AG04450 (cell line): ENCODE measurements around the gene CANT1. TPM values are rescaled to one million over a fixed set of nuclear protein-coding genes. Genes with fewer than 3 reads are reported as not detected.
A peak's percentile ranks its signal among the peaks of the same experiment; 100 is the strongest.
"Not testable (repeated sequence)": the region's sequence is repeated elsewhere in the genome, so short reads cannot be mapped to it uniquely, and the experiment has no call there.

ENCODE experiments used
- CTCF ChIA-PET: fragments of 300-600, 350-600 bp; formaldehyde crosslinking; extraction: SDS; loops from one replicate; lab custom pipeline; 2022; ENCODE audit warnings: antibody characterized with exemption, inconsistent platforms; lab: Charles Lee
- POLR2A ChIA-PET: fragments of 350-600 bp; formaldehyde crosslinking; extraction: SDS; loops from one replicate; lab custom pipeline; 2021; ENCODE audit warnings: antibody characterized with exemption, inconsistent platforms; lab: Yijun Ruan, JAX
- DNase-seq: peaks from one replicate; pipeline ENCODE4 v3.0.0-alpha.2; 2011; ENCODE audit warnings: low read depth, low spot score
- H3K27ac ChIP-seq: one replicate; pipeline ENCODE4 v1.5.1; 2012; ENCODE audit warnings: low read depth, low read length, control low read depth
- H3K27me3 ChIP-seq: one replicate; pipeline ENCODE4 v1.6.0; 2012; ENCODE audit warnings: low read length; ENCODE audit not compliant: control insufficient read depth, insufficient read depth
- H3K4me3 ChIP-seq: 2 replicates; pipeline ENCODE4 v1.5.1; 2011; ENCODE audit warnings: mild to moderate bottlenecking, low read depth, low read length, control low read depth
- H3K9me3 ChIP-seq: 2 replicates; pipeline ENCODE4 v1.5.1; 2012; ENCODE audit warnings: low read length; ENCODE audit not compliant: control insufficient read depth, insufficient read depth
- polyA plus RNA-seq: library from polyadenylated mRNA; depleted of rRNA; stranded (reverse); fragments of >200 nt; gene quantifications from 2 replicates; pipeline ENCODE4 v1.2.3, GENCODE V29; 2011
- TF ChIP-seq, protein P1 (sequence below): IDR thresholded peaks from 2 replicates; pipeline ENCODE4 v1.5.1; 2011; ENCODE audit warnings: low read depth, low read length, control low read depth, inconsistent platforms

Gene CANT1
- polyA plus RNA-seq, 1 experiment: 61.6 TPM

DNA sequence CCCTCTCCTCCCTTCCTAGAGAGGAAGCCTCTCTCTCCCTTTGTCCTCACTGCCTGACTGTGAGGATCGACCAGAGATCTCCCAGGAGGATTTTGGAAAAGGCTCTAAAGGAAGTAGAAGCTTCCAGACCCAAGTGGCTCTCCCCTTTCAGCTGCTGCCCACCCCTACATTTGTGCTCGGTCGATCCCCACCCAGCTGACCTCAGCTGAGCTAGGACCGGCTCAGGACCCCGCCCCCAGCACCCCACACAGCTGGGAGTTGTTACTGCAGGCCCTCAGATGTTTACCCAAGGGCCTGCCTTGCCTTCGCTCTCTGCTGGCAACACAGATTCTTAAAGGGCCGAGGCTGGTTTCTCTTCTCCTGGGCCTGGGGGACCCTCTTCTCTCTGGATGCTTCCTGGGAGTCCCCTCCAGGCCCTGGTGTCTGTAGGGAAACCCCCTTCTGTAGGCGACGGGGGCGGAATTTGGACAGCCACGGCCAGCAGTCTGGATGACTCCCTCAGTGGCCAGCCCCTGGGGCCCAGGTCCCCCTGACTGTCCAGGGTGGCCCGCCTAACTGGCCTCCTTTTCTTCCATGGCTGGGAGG, 57.5 kb downstream of the CANT1 start:
- DNase-seq: no peak
- peaks cover 22% of the 10 kb centered on the region for H3K9me3 ChIP-seq
- no peak overlapping the region for H3K4me3 ChIP-seq
- ChIA-PET CTCF (interaction anchor here (1.4 to 2.7 kb wide), 3 partner anchors 13 to 86 kb away, joined by 3 to 14 read pairs (median 8); no protein-coding TSS in a partner anchor), POLR2A (interaction anchor here (0.6 to 1.0 kb wide), 3 partner anchors 15 to 86 kb away, joined by 3 to 6 read pairs (median 3); no protein-coding TSS in a partner anchor)
- peak overlapping the region; percentile 31 for H3K27ac ChIP-seq
- TF ChIP-seq, protein P1, sequence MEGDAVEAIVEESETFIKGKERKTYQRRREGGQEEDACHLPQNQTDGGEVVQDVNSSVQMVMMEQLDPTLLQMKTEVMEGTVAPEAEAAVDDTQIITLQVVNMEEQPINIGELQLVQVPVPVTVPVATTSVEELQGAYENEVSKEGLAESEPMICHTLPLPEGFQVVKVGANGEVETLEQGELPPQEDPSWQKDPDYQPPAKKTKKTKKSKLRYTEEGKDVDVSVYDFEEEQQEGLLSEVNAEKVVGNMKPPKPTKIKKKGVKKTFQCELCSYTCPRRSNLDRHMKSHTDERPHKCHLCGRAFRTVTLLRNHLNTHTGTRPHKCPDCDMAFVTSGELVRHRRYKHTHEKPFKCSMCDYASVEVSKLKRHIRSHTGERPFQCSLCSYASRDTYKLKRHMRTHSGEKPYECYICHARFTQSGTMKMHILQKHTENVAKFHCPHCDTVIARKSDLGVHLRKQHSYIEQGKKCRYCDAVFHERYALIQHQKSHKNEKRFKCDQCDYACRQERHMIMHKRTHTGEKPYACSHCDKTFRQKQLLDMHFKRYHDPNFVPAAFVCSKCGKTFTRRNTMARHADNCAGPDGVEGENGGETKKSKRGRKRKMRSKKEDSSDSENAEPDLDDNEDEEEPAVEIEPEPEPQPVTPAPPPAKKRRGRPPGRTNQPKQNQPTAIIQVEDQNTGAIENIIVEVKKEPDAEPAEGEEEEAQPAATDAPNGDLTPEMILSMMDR: no peak
- no peaks in the 10 kb centered on the region for H3K27me3 ChIP-seq

DNA sequence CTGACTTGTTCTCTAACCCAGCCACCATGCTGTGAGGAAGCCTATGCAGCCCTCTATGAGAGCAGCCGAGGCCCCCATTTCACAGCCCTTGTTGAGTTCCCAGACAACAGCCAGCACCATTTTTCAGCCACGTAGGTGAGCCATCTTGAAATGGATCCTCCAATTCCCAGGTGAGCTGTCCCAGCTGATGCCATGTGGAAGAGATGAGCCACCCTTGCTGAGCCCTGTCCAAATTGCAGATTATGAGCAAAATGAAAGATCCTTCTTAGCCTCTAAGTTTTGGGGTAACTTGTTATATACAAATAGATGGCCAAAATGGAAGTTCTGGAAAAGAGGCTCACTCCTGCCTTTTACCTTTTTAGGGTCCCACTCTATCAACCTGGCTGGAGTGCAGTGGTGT, 58.7 kb downstream of the CANT1 start:
- ChIA-PET CTCF (no interaction called here), POLR2A (no interaction called here)
- DNase-seq: no peak
- TF ChIP-seq, protein P1: no peak
- H3K9me3 ChIP-seq: peaks cover 22% of the 10 kb centered on the region
- no peak overlapping the region for H3K27ac ChIP-seq
- H3K4me3 ChIP-seq: no peak overlapping the region
- no peaks in the 10 kb centered on the region for H3K27me3 ChIP-seq

DNA sequence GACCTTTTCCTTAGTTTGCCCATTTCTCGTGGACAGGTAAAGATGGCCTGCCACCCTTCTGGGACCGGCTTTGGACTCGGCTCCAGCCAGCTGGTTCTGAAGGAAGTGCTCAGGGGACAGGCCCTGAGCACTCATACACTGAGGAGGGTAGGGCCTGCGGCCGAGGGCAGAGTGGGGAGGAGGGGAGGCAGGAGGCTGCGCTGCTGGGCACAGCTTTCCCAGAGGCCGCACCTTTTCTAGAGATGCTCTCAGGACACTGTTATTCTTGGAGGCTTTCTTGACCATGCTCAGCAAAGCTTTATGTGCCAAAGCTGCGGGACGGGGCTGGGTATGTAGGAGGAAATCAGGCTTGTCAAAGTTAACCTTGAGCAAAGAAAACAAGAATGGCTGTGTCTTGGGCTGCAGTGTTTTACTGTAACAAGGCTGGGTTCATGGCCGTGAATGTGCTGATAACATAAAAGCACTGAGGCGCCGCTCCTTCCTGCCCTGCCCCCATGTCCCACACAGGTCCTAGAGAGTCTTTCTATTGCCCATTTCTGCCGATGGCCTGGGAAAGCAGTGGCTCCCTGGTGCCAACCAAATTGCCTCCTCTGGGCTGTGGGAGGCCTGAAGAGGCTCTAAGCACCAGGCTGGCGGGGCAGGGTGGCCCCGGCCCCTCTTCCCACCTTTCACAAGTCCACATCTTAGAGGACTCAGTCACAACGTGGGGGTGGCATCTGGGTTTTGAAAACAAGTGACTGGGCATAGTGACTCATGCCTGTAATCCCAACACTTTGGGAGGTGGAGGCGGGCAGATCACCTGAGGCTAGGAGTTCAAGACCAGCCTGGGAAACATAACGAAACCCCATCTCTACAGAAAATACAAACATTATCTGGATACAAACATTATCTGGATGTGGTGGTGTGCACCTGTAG, 62.1 kb downstream of the CANT1 start:
- Histone ChIP-seq H3K27me3 (no peaks in the 10 kb centered on the region), H3K27ac (no peak overlapping the region), H3K9me3 (peaks cover 17% of the 10 kb centered on the region), H3K4me3 (no peak overlapping the region)
- no peak for DNase-seq
- TF ChIP-seq, protein P1: no peak
- ChIA-PET CTCF (interaction anchor here (2.2 kb wide), 1 partner anchor 23 kb away, joined by 6 read pairs; no protein-coding TSS in a partner anchor), POLR2A (no interaction called here)

DNA sequence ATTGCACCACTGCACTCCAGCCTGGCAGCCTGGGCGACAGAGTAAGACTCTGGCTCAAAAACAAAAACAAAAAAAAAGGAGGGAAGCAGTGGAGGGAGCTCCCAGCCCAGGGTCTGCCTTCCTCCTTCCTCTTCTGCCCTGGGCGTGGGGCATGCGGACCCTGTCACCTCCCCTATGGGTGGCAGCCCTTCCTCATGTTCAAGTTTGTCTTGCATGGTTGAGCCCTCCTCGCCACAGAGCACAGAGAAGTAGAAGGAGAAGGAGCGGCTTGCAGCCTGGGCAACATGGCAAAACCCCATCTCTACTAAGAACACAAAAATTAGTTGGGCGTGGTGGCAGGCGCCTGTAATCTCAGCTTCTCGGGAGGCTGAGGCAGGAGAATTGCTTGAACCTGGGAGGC, 62.9 kb downstream of the CANT1 start:
- Histone ChIP-seq H3K27ac (no peak overlapping the region), H3K27me3 (no peaks in the 10 kb centered on the region), H3K9me3 (peaks cover 14% of the 10 kb centered on the region), H3K4me3 (no peak overlapping the region)
- ChIA-PET POLR2A (no interaction called here), CTCF (no interaction called here)
- no peak for DNase-seq
- TF ChIP-seq, protein P1: no peak

DNA sequence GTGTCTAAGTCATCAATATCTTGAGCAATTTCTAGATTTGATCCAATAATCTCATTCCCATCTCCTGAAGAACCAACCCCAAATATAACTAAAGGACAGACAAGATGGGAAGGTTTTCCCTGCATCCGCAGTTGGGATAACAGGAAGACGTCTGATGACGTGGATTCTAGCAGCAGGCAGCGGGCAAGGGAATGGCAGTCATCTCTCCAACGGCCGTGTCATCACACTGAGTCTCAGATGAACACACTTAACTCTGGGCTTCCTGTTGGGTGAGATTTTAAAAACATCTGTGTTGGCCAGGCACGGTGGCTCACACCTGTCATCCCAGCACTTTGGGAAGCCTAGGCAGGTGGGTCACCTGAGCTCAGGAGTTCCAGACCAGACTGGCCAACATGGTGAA, 63.4 kb downstream of the CANT1 start:
- CTCF ChIA-PET: no interaction called here
- H3K27me3 ChIP-seq: no peaks in the 10 kb centered on the region
- H3K9me3 ChIP-seq: peaks cover 13% of the 10 kb centered on the region
- POLR2A ChIA-PET: no interaction called here
- TF ChIP-seq, protein P1: no peak
- H3K4me3 ChIP-seq: no peak overlapping the region
- DNase-seq: no peak
- H3K27ac ChIP-seq: no peak overlapping the region

DNA sequence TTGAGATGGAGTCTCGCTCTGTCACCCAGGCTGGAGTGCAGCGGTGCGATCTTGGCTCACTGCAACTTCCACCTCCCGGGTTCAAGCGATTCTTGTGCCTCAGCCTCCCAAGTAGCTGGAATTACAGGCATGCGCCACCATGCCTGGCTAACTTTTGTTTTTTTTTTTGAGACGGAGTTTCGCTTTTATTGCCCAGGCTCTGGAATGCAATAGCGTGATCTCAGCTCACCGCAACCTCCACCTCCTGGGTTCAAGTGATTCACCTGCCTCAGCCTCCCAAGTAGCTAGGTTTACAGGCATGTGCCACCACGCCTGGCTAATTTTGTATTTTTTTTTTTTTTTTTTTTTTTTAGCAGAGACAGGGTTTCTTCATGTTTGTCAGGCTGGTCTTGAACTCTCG, 64.1 kb downstream of the CANT1 start:
- H3K27ac ChIP-seq, H3K27me3 ChIP-seq, H3K9me3 ChIP-seq, POLR2A ChIA-PET, DNase-seq, H3K4me3 ChIP-seq: not testable (repeated sequence)
- CTCF ChIA-PET: interaction anchor here (0.7 kb wide), 1 partner anchor 25 kb away, joined by 3 read pairs; no protein-coding TSS in a partner anchor
